Stimulated activated CD8-positive, alpha-beta memory T cell treated with anti-CD3 and anti-CD28 coated beads, Interleukin-4, amount 100 ng/mL, for 48 hours (primary cell): ENCODE results near the gene RTEL1.
"Not testable (repeated sequence)": the region's sequence is repeated elsewhere in the genome, so short reads cannot be mapped to it uniquely, and the experiment has no call there.

Experiments used
- DNase-seq: peaks from one replicate; pipeline ENCODE4 v3.0.0-alpha.2; 2020

Gene RTEL1, protein sequence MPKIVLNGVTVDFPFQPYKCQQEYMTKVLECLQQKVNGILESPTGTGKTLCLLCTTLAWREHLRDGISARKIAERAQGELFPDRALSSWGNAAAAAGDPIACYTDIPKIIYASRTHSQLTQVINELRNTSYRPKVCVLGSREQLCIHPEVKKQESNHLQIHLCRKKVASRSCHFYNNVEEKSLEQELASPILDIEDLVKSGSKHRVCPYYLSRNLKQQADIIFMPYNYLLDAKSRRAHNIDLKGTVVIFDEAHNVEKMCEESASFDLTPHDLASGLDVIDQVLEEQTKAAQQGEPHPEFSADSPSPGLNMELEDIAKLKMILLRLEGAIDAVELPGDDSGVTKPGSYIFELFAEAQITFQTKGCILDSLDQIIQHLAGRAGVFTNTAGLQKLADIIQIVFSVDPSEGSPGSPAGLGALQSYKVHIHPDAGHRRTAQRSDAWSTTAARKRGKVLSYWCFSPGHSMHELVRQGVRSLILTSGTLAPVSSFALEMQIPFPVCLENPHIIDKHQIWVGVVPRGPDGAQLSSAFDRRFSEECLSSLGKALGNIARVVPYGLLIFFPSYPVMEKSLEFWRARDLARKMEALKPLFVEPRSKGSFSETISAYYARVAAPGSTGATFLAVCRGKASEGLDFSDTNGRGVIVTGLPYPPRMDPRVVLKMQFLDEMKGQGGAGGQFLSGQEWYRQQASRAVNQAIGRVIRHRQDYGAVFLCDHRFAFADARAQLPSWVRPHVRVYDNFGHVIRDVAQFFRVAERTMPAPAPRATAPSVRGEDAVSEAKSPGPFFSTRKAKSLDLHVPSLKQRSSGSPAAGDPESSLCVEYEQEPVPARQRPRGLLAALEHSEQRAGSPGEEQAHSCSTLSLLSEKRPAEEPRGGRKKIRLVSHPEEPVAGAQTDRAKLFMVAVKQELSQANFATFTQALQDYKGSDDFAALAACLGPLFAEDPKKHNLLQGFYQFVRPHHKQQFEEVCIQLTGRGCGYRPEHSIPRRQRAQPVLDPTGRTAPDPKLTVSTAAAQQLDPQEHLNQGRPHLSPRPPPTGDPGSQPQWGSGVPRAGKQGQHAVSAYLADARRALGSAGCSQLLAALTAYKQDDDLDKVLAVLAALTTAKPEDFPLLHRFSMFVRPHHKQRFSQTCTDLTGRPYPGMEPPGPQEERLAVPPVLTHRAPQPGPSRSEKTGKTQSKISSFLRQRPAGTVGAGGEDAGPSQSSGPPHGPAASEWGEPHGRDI (N-terminal part only)

DNA sequence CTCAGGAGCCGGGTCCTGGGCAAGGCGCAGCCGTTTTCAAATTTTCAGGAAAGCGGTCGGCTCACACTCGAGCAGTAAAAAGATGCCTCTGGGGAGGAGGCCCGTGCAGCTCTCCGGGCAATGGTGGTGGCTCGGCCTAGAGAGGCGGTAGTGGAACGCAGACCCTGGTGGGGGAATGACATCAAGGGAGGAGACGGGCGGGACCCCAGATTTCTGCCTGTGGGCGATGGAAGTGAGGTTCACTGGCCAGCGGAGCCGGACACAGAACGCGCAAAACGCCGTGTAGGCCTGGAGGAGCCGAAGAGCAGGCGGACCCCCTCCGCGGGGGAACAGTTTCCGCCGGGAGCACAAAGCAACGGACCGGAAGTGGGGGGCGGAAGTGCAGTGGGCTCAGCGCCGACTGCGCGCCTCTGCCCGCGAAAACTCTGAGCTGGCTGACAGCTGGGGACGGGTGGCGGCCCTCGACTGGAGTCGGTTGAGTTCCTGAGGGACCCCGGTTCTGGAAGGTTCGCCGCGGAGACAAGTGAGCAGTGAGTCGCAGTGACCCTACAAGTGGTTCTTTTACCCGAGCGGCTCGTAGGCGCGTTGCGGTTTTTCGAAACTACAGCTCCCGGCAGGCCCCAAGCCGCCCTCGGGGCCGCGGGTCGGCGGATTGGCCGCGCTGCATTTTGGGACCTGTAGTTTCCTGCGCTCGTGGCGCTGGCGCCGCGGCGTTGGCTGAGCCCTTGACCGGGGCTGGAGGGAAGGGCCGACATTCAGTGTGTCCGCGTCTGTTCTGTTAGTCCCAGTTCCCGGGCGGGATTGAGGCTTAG lies at the start of gene RTEL1:
RTEL1 (plus strand) TSS at position 376 of the 812 bp plus-strand sequence. CDS start 1,091 bp downstream, outside the sequence.
- DNase-seq: peak; percentile 94

GRCh38 chr20:63610581-63611435 lies 47.3 kb upstream of the RTEL1 start:
- no peak for DNase-seq

GRCh38 chr20:63611646-63612045 lies 46.5 kb upstream of the RTEL1 start:
- no peak for DNase-seq

GRCh38 chr20:63612276-63612931 lies 45.7 kb upstream of the RTEL1 start:
- no peak for DNase-seq

DNA sequence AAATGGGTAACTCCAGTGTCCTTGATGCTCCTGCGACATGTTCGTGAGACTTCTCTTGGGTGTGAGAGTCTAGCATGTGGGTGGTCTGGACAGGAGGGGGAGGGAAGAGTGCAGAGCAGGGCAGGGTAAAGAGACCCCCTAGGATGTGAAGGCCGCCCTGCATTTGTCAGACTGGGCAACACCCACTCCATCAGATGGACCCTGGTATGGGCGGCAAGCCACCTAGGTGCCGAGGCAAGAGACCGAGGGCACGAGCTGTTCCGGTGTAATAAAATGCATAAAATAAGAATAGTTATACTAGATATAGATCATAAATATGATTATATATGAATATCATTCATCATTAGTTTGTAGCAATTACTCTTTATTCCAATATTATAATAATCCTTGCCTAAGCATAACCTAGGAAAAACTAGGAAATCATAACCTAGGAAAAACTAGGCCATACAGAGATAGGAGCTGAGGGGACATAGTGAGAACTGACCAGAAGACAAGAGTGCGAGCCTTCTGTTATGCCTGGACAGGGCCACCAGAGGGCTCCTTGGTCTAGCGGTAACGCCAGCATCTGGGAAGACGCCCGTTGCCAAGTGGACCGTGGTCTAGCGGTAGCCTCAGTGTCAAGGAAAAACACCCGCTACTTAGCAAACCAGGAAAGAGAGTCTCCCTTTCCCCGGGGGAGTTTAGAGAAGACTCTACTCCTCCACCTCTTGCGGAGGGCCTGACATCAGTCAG lies 44.1 kb upstream of the RTEL1 start:
- not testable (repeated sequence) for DNase-seq

GRCh38 chr20:63617092-63617875 lies 40.8 kb upstream of the RTEL1 start:
- DNase-seq: no peak

DNA sequence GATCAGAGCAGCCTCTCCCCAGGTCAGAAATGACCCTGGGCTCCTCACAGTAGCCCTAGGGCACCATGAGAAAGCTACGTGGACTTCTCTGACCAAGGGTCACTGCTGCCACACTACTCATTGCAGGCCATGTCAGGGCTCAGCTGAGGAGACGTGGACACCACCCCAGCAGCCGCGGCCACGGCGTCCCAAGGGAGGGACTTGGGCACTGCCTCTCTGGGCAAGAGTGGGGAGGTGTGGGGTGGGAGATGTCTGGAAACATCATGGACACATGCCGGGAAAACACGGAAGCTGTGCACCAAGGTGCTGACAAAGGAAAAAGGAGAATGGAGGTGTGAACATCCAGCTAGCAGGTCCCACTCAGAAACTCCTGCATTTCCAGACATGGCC lies 40.2 kb upstream of the RTEL1 start:
- no peak for DNase-seq

- DNase-seq: no peak
Observed at GRCh38 chr20:63618291-63618980, 39.7 kb upstream of the RTEL1 start.

DNA sequence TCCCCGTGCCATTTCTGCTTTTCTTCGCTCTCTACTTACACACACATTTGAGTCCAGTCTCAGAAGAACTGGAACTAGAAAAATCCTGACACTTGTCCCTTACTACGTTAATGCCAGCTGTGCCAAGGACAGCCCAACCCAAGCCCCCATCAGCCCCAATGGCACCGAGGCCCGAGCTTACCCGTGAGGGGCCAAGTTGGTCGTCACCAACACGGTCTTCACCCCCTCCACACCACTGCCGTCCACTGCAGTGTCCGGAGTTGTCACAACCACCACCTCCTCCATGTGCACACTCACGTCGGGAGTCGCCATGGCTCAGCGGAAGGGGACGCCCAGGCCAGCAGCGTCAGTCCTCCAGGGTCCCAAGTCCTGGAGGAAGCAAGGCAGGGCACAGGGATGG lies 39.0 kb upstream of the RTEL1 start:
- DNase-seq: no peak

GRCh38 chr20:63619505-63619904 lies 38.6 kb upstream of the RTEL1 start:
- no peak for DNase-seq

GRCh38 chr20:63620991-63621390 lies 37.1 kb upstream of the RTEL1 start:
- DNase-seq: no peak

GRCh38 chr20:63622096-63622495 lies 36.0 kb upstream of the RTEL1 start:
- DNase-seq: no peak

DNA sequence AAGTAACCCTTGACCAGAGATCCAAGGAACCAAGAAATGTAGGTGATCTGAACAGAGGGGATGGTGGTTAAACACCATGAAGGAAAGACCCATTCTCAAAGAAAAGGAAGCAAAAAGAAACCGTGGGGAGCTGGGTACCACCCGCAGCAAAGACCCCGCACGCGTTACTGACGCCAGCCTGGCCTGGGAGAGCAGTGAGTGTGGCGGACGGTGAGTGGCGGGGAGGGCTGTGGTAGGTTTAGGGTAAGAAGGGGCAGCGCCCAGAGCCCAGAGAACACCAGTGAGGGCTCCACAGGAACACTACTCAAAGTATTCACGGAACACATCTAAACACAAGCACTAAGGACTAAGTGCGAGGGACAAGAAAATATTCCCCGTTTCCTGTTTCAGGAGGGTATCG lies 35.4 kb upstream of the RTEL1 start:
- DNase-seq: no peak

- DNase-seq: no peak
Observed at GRCh38 chr20:63624486-63624885, 33.6 kb upstream of the RTEL1 start.

GRCh38 chr20:63625771-63626423 lies 32.2 kb upstream of the RTEL1 start:
- DNase-seq: peak; percentile 57

DNA sequence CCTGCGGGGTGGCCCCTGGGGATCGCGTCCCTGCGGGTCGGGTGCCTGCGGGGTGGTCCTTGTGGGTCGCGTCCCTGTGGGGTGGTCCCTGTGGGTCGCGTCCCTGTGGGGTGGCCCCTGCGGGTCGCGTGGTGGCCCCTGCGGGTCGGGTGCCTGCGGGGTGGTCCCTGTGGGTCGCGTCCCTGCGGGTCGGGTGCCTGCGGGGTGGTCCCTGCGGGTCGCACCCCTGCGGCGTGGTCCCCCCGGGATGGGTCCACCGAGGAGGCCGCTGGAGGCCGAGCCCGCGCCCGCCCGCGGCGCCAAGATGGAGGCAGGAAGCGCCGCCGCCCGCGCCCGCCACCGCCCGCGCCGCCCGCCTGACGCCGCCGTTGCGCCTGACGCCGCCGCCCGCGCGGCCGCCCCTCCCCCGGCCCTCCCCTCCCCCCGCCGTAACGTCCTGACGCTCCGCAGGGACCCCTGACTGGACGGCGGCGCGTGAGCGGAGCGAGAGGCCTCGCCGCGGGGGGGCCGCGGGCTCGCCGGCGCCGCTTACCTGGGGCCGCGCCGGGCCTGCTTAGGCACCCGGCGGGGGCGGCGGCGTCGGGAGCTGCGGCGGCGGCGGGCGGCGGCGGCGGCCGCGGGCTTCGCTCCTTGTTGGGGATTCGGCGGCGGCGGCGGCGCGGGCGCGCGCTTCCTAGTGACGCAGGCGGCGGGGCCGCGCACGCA lies 31.5 kb upstream of the RTEL1 start, which contains the start of gene GMEB2:
GMEB2 (minus strand) TSS at position 678 of the 705 bp plus-strand sequence. CDS start 7,704 bp downstream, outside the sequence.
- DNase-seq: peak; percentile 78

DNA sequence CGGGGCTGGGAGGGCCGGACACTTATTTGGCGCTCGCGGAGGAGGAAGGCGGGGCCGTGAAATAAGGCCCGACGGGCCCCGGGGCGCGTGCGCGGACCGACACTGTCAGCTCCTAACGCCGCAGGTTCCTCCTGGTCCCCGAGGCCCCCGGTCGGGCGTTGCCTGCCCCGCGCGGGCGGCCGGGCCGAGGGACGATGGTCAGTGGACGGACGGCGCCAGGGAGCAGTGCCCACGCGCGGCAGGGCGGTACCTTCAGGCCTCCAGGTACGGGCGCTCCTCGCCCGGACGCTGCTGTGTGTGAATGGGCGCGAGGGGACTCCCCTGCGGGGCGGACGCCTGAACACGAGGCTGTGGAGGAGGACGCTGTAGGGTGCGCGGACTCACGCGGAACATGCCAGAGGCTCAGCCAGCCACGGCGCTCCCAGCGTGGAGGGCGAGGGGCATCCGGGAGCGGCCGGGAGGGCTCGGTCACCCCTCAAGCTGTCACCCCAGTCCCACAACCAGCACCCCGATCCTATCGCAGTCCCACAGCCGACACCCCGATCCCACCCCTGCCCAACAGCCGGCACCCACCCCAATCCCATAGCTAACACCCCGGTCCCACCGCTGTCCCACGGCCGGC lies 30.9 kb upstream of the RTEL1 start:
- peak; percentile 94 for DNase-seq
